HG02973 (cell line): ENCODE data around the gene DGKB.
"Not testable (repeated sequence)": the region's sequence is repeated elsewhere in the genome, so short reads cannot be mapped to it uniquely, and the experiment has no call there.

Source experiments
- ATAC-seq: cut with Tn5 transposase; IDR thresholded peaks from one replicate; pipeline ENCODE4 v1.9.1; 2021; ENCODE audit warnings: moderate library complexity; ENCODE audit not compliant: unreplicated experiment

Gene DGKB

DNA sequence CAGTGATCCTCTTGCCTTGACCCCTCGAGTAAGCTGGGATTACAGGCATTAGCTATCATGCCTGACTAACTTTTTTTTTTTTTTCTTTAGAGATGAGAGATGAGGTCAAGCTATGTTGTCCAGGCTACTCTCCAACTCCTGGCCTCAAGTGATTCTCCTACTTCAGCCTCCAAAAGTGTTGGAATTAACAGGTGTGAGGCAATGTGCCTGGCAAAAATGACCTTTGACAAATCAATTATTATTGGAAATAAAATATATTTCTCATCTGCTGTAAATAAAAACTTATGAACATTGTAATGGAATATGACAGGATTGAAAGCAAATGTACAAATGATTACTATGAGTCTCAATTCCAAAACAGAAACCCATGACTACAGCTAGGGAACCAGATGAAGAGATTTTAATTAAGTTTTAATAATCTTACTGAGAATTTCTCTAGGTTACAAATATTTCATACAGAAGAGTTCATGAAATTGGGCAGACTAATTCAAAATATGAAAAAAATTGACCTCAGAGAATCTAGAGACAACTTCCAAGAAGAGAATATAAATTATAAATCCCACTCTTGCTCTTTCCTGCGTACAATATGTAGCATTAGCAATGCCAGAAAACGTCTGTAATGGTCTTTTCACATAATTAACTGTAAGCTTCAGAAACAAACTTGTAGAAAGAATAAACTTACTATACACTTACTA lies 414.7 kb downstream of the DGKB start:
- no peak for ATAC-seq

GRCh38 chr7:14483663-14484062 lies 418.9 kb downstream of the DGKB start:
- ATAC-seq: no peak

GRCh38 chr7:14480281-14480680 lies 422.3 kb downstream of the DGKB start:
- ATAC-seq: no peak

DNA sequence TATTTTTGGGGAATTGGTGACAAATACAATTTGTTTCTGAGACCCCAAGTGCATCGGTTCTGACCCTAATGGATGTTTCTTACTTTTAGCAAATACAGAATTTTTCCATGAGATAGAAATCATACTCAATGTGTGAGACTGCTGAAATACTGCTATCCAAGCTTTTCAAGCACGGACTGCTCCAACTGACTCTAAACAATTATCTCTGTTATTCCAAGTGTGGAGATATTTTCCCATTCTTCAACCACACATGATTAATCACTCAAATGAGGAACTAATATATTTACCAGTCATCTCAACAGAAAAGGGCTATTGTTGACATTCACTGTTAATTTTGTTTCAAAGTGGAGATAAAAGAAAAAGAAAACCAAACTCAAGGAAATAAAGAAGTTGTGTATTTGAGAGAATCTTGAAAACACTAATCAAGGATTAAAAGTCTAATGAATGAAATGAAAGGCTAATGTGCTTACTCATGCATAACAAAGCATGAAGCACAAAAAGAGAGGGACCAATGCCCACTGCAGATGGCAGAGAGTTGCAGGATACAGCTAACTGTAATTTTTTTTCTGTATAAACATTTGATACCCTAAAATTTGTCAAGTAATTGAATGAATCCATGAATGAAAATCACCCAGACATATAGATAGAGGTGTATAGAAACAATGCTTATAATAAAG lies 423.6 kb downstream of the DGKB start:
- no peak for ATAC-seq

DNA sequence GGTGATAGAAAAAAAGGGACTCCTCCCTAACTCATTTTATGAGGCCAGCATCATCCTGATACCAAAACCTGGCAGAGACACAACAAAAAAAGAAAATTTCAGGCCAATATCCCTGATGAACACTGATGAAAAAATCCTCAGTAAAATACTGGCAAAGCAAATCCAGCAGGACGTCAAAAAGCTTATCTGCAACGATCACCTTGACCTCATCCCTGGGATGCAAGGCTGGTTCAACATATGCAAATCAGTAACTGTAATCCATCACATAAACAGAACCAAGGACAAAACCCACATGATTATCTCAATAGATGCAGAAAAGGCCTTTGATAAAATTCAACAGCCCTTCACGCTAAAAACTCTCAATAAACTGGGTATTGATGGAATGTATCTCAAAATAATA lies 440.8 kb downstream of the DGKB start:
- not testable (repeated sequence) for ATAC-seq

- not testable (repeated sequence) for ATAC-seq
Measured at GRCh38 chr7:14458846-14459245, 443.7 kb downstream of the DGKB start.

DNA sequence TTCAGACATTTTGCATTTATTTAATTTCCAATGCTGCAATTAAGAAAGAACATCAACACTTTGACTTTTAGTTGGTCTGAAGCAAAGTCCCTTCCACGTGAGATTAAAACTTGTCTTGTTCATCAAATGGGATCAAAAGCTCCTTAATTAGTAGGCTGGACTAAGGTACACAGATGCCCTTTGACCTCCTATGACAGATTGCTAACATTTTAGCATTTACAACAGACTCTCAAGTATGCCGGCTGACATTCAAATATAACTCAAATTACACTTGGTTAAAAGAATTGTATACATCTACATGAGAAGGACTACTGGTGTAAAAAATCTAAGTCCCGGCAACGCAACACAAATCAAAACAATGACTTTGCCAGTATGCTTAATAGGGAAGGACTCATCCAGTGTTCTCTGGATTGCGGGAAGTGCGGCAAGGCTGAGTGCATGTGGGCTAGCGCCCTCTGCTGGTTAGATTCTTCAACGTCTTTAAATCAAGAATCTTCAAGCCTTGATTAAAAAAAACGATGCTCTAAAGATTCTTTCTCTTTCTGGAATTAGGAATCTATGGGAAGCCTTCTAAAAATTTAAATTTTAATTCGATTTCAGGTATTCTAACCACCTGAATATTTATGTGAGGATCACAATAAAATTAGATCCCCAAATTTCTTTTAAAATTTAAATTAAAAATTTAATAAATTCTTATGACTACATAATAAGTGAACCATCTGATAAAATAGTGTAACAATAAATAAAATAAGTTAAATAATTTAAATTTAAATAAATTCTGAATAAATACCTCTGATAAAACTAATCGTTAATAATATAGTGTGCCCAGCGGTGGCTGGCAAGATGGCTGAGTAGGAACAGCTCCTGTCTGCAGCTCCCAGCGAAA lies 444.7 kb downstream of the DGKB start:
- ATAC-seq: peak; percentile 54

DNA sequence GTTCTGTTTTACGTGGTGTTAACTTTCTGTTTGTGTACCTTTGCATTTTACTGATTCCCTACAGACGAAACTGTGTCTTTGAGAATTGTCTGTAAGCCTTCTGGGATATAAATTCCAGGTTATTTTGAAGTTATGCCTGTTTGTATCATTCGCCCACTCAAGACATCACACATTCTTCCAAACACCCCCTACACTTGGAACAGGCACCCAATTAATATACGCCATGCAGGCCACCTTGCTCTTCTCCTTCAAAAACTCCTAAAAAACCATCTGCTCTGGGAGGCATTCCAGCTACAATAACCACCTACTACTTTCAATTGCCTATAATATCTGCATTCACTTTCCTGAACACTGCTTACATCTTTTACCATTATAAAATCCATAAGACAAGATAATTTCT lies 453.3 kb downstream of the DGKB start:
- ATAC-seq: no peak

GRCh38 chr7:14446829-14447228 lies 455.7 kb downstream of the DGKB start:
- ATAC-seq: no peak

GRCh38 chr7:14446219-14446618 lies 456.3 kb downstream of the DGKB start:
- ATAC-seq: no peak

GRCh38 chr7:14438366-14438765 lies 464.2 kb downstream of the DGKB start:
- no peak for ATAC-seq

GRCh38 chr7:14436878-14437277 lies 465.7 kb downstream of the DGKB start:
- no peak for ATAC-seq

DNA sequence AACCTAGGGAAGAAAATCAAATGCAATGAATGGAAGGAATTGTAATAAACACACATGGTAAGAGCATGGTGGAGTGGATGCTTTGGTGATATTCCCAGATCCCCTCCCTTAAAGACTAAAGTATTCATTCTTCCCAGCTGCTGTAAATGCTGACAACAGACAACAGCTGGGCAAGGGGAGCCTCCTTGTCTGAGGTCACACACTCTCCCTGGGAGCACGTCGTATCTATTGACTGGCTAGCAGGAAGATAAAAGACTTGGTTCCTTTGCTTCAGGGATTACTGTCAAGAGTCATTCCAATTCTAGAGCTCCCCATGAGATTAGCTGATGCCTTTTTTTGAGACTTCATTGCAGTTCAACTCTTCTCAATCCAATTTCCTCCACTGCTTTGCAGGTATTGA lies 469.6 kb downstream of the DGKB start:
- ATAC-seq: no peak

DNA sequence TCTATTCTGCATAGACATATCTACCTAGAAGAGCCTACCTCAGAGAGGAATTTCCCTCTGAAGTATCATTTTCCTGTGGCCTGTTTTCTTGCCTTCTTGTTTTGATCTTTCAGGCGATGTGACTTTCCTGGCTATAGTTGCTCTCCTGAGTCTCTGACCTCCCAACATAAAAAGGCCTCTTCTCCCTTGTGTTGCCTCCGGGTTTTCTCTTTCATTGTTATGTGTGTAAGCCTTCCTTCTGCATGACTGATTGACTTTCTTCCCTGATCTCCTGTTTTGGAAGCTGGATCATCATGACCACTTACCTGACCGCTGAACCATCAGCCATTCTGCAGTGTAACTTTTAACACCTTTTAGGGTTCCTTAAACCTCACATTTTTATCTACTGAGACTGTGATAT lies 471.6 kb downstream of the DGKB start:
- no peak for ATAC-seq

DNA sequence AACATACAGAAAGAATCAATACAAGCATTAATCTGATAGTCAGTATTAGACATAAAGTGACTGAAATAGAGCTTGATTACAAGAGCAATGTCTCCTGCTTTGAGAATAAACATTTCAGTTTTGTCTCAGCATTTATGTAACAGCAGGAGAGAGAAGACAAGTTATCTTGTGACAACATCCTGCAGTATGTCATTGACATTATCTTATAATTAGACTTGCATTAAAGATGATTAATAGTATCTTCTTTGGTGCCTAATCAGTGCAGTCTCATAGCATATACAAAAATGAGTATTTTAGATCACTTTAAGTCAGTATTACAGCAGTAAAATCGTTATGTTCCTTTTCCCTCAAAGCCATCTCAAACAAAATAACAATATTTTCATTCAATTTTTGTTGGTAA lies 477.0 kb downstream of the DGKB start:
- ATAC-seq: no peak

DNA sequence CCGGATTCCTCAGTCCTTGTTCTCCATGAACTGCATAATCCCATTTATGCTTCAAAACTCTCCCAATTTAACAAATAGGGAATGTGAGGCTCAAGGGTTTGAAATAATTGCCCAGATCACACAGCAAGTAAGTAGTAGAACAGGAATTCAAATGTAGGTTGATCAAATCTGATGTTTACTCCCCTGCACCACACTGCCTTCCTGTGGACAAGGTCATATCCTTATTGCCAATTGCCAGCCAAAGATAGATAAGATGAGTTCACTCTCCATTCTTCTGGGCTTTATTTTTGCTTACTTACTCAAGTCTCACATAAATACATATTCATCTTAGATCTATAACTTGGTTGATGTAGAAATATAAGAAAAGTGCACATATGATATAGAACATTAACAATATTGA lies 477.9 kb downstream of the DGKB start:
- ATAC-seq: no peak

DNA sequence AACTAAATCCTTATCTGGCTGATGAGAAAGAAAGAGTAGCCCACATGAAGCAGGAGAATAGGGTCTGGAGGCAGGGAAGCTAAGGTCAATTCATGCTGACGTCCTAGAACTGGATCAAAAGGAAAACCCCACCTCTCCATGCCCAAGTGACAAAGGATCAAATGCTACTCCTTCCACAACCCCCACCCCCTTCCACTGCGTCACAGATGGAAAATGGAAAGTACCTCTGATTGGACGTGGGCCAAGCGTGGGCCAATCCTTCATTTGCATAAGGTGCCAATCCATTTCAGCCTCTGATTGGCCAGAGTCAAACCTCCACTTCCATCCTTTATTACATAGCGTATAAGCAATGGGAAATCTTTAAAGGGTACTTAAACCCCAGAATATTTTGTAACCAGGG lies 481.8 kb downstream of the DGKB start:
- ATAC-seq: no peak

- ATAC-seq: no peak
Measured at GRCh38 chr7:14419531-14419930, 483.0 kb downstream of the DGKB start.

- no peak for ATAC-seq
Measured at GRCh38 chr7:14418633-14419032, 483.9 kb downstream of the DGKB start.

GRCh38 chr7:14414274-14414986 lies 488.1 kb downstream of the DGKB start:
- no peak for ATAC-seq
